GM19099 (cell line): ENCODE results near the gene MSANTD2.

ENCODE experiments used
- POLR2A ChIP-seq: IDR thresholded peaks from 3 replicates; pipeline ENCODE4 v1.6.1; 2011; ENCODE audit warnings: low read depth; ENCODE audit not compliant: insufficient read length; ENCODE audit errors: extremely low read depth

MSANTD2 gene

DNA sequence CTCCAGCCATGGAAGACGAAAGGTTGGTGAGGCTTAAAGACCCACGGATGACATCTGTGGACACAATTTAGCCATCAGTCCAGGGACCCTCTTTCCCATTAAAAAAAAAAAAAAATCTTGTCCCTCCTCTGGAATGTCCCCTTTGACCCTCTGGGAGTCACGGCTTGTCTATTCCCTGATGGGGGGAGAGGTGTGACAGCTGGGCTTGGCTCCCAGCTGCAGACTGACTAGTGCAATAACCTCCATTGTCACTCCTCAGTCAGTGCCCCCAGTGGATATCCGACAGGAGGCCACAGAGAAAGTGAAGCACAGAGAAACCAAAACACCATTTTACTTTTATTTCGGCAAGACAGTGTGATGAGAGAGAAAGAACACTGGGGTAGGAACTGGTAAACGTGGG lies 45.5 kb downstream of the MSANTD2 start:
- no peak for TF ChIP-seq POLR2A

DNA sequence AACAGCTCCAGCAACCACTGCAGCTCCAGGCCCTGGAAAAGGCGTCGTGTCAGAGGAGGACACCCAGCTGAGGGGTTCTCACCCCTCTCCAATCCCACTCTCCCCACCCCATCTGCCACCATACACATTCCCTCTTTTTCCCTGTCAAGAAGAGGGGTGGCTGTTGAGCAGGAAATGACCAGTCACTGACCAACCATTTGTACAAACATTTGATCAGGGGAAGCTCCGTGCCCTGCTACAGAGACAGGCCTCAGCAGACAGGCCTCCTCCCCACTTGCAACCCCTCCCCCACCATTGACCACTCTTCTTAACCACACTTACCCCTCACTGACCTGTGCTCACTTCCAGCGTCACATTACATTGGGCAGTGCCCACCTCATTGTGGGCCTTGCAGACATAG lies 45.9 kb downstream of the MSANTD2 start:
- no peak for TF ChIP-seq POLR2A

DNA sequence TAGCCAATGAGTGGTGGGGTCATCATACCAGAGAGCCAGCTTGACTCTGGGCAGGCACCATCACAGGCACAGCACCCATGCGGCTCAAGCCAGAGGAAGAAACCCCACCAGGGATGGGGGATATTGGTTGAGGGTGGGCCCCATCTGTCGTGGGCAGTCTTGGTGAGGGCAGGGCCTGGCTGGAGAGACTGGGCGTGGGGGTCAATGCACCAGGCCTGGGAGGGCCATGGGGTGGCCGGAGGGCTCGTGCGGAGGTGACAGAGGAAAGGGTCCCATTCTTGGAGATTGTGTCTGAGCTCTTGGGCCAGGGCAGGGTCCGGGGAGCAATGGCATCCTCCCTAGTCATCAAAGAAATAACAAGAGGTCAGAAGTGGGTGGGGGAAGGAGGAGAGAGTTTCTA lies 46.6 kb downstream of the MSANTD2 start:
- TF ChIP-seq POLR2A, result no peak

DNA sequence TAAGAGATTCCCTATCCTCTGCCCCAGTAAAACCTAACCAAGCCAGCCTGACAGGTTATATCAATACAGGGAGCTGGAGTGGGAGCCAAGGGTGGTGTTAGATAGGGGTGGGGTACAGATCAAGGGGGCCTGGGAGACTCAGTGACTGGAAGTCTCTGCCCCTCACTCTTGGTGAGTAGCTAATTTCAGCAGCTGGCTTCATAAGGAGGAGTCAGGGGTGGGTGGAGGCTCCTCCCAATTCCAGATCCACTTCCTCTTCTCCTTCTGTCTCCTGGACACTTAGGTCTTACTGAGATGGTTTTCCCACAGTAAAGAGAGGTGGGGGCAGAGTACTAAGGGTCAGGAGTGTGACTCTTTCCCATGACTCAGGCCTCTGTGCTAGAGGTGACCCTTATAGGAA lies 47.0 kb downstream of the MSANTD2 start:
- TF ChIP-seq POLR2A, result no peak

DNA sequence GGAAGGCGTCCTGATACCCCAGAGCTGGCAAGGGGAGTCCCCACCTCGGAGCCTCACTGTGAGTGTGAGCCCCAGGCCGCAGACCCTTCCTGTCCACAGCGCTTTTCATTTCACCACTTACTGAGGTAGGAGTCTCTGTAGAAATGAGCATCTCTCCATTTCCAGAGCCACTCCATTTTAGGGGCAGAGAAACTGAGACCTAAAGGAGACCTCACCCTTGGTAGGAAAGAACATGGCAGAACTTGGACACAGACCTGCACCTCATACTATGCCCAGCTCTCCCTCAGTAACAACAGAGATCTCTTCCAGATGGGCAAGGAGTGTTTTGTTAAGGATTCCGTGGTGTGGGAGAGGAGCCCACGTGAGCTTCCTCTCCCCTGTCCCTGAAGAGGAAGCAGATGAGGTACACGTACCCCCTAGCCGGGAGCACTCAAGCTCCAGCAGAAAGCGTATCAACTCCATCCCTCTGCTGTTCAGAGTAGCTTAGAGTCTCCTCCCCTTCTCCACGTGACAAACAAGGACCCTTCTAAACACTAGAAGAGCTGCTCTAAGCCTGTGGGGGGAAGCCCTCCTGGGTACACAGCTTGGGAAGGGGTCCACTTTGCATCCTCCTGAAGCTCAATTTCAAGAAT lies 47.6 kb downstream of the MSANTD2 start:
- no peak for TF ChIP-seq POLR2A

DNA sequence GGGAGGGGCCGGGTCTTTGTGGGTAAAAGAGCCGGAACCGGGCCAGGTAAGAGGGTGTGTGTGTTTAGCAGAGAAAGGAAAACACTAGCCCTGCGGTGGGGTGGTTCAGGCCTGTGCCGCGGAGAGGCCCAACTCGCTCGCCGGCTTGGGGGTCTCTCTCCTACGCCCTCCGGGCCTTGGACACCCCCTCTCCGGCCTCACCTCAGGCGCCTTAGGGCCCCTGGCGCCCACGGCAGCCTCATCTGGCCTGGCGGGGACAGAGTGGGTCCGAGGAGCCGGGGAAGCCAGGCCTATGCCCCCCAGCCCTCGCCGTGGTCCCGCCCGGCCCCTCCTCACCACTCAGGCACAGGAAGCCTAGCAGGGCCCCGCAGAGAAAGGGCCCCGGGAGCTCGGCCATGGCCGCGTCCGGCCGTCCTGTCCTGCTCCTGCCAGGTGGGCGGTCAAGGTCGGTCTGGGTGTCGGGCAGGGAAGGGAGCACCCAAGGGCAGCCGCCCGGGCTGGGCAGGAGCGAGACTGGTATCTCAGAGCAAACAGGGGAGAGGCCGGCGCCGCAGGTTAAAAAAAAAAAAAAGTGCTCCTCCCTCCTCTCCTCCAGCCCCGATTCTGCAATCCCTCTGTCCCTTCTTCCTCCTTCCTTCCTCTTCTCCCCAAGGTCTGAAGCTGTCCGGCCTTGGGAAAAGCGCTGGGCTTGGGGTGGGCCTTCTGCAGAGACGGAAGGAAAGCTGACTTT lies 48.3 kb downstream of the MSANTD2 start, which contains the start of gene VSIG2:
Gene VSIG2 (minus strand): TSS at position 515 of the 730 bp plus-strand sequence. CDS start 118 bp downstream, at position 397.
- TF ChIP-seq POLR2A, result no peak

DNA sequence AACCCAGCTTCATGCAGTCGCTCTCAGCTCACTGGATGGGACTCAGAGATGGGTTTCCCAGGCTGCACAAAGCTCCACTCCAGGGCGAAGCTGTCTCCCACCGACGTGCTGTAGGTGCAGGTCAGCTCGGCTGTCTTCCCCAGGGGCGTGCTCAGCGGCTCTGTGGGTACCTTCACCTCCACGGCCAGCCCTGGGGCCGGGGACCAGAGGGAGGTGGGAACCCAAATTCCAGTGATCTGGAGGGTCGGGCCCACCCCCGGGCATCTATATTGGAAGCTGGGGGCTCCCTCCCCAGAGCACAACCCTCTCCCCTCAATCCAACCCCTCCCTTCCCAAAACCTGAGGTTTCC lies 48.8 kb downstream of the MSANTD2 start:
- no peak for TF ChIP-seq POLR2A

DNA sequence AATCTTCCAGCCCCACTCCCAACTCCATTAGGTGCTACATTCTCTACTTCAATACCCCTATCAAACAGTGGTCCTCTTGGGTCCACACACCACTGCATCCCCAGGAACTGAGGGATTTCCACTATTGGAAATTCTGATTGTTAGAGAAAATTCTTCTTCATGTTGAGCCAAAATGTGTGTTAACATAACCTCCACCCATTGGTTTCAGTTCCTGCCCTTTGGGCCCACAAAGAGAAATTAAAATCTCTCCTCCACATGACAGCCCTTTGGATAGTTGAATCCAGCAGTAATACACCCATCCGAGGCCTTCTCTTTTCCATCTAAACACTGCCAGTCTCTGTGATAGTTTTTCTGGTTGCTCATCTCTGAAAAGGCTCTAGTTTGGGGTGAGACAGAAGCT lies 50.3 kb downstream of the MSANTD2 start:
- TF ChIP-seq POLR2A, result no peak

DNA sequence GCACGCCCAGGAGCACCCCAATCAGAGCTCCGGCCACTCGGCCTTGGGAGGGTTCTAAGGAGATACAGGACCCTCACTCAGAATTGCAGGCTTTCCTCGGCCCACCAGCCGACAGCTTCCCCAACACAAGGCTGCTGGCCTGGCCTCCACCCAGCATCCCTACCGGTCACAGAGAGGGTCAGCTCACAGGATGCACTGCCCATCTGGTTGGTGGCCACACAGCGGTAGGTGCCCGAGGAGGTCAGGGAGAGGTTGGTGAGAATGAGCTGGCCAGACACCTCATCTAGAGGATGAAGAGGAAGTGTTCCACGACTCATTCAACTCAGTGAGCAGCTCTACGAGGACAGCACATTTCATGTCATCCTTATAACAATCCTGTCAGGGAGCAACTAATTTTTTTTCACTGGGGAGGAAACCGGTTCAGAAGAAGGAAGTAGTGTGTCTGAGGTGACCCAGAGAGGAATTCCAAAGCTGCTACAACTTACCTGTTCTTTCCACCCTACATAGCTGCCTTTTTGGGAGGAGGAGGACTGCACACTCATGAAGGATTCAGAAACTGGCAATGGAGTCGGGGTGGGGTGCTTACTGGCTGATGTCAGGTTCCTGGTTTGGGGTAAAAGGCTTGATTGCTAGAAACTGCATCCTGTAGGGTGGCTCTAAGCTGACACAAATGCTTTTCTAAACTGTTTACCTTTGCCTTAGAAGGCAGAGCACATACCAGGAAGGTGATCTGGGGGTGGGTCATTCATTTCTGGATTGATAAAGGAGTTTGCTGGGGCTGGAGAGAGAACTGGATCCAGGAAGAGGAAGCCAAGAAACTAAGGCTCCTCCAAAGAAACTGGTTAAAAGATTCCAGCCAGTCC lies 51.5 kb downstream of the MSANTD2 start:
- TF ChIP-seq POLR2A, result no peak

DNA sequence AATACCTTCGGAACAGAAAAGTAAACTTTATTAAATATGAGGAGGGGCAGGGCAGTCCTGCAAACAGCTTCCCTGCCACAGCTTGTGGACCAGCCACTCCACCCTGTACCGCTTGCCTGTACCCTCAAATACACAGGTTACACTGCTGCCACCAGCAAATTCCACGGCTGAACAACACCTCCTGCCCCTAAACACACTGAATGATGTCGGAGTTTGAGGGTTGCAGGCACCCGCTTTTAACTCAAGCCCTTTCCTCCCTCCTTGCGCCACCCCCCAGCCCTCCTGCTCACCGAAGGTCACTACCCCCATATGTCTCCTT lies 52.1 kb downstream of the MSANTD2 start:
- no peak for TF ChIP-seq POLR2A

DNA sequence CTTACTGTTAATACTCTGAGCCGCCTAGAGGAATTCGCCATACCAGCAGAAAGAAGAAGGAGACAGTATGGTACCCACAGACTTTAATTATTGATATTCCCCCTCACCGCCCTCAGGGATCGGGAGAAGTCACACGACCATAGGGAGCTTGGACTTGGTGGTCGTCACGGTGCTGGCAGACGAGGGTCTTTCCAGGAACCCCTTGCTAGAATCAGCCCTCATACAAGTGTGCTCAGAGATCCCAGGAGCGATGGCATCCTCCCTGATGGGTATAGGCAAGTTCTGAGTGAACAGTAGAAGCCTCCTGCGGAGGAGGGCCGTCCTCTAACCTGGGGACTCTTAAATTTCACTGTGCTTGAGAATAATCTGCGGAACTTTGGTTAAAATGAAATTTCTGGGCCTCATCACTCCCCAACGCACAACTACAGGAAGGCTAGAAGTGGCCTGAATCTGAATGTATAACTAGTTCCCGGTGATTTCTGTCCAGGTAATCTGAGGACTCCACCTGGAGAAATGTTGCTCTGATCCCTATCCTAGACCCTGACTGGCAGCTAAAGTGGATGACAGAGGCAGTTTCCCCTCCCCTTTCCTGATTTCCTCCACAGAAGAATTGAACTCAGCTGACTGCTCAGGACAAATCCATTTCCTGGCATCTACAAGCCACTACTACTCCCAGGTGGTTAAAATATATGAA lies 52.7 kb downstream of the MSANTD2 start:
- TF ChIP-seq POLR2A, result no peak

DNA sequence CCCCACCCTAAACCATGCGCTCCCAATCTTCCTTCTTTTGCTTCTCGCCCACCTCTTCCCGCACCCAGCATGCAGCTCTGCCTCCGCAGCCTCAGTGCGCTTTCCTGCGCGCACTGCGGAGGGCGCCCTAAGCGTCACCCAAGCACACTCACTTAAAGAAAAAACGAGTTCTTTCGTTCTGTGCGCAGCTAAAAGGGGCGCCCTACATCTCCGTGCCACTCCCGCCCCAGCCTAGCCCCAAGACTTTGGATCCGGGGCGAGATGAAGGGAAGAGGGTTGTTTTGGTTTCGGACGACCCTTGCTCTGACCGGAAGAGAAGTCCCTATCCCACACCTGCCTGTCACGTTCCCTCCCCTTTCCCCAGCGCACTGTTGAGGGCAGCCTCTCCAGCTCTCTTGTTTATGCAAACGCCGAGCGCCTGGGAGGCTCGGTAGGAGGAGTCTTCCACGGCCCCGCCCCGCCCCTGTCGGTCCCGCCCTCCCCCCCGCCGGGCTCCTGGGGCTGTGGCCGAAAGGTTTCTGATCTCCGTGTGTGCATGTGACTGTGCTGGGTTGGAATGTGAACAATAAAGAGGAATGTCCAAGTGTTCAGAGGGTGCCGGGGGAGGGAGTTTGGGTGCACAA lies 53.5 kb downstream of the MSANTD2 start:
- peak; percentile 64 for TF ChIP-seq POLR2A

DNA sequence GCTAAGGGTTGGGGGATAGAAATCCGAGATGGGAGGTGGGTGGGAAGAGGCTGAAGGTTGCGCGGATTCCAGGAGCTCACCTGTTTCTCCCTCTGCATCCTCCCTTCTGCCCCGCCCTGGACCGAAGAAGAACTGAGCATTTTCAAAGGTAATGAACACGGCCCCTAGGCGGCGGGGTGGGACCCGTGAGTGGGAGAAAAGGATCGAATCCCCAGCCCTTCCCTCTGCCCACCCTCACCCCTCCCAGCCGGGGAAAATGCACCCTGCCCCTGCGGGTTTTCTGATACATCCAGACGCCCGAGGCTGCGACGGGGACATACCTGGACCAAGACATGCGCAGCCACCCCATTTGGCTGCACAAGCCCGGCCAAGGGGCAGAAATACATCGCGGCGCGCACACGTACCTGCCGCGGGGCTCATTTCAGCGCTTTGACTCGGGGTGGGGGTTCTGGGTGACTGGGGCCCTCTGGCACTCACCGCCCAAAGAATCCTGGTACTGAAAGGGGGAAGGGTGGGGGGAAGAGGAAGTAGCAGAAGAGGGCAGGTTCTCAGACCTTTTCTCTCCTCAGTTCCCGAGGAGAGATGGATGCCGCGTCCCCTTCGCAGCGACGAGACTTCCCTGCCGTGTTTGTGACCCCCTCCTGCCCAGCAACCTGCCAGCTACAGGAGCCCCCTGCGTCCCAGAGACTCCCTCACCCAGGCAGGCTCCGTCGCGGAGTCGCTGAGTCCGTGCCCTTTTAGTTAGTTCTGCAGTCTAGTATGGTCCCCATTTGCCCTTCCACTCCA lies 54.2 kb downstream of the MSANTD2 start:
- TF ChIP-seq POLR2A, result peak; percentile 37

DNA sequence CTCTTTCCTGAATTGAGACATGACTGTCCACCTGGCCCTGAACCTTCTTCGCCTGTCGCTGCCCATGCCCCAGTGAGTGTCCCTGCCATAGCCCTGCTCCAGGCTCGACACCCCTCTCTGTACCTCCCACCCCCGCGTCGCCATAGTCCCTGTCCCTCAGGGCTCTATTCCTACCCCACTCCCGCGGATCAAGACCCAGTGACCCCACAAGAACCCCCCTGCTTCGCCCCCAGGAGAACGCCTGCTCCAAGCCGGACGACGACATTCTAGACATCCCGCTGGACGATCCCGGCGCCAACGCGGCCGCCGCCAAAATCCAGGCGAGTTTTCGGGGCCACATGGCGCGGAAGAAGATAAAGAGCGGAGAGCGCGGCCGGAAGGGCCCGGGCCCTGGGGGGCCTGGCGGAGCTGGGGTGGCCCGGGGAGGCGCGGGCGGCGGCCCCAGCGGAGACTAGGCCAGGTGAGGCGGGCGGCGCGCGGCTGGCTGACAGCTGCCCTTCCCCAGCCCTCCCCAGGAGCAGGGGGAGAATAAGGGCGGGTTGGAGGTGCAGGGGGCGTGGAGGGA lies 54.9 kb downstream of the MSANTD2 start:
- TF ChIP-seq POLR2A, result no peak
